Vagina (tissue), 2 donors: ENCODE measurements around the gene PELI2. TPM values are rescaled to one million over a fixed set of nuclear protein-coding genes. Genes with fewer than 3 reads are reported as not detected.
"Not testable (repeated sequence)": the region's sequence is repeated elsewhere in the genome, so short reads cannot be mapped to it uniquely, and the experiment has no call there.

Source experiments
- DNase-seq, 2 donors: peaks; one replicate each; pipeline ENCODE4 v3.0.0-alpha.2; 2017; ENCODE audit errors: extremely low spot score in 2 of 2
- H3K27ac ChIP-seq: fragments of 200-600 bp; sonication (generic); one replicate; pipeline ENCODE4 v1.5.1; 2019
- H3K27me3 ChIP-seq: fragments of 200-600 bp; sonication (generic); one replicate; pipeline ENCODE4 v1.5.1; 2019
- H3K36me3 ChIP-seq, 2 donors: fragments of 200-600 bp; sonication (generic); one replicate each; pipeline ENCODE4 v1.5.1; 2017 to 2019
- H3K4me1 ChIP-seq: fragments of 200-600 bp; sonication (generic); one replicate; pipeline ENCODE4 v1.5.1; 2019
- H3K4me3 ChIP-seq, 2 donors: fragments of 200-600 bp; sonication (generic); 1 replicate in 1 of 2; 2 replicates in 1 of 2; pipeline ENCODE4 v1.5.1; 2016 to 2019
- H3K9me3 ChIP-seq: fragments of 200-600 bp; sonication (generic); one replicate; pipeline ENCODE4 v1.5.1; 2019
- CTCF ChIP-seq, 3 experiments: fragments of 450-650 bp in 2 of 3; fragments of 200-600 bp in 1 of 3; sonication (generic) in 1 of 3; IDR thresholded peaks; one replicate each; pipeline ENCODE4 v1.5.1; 2017 to 2019; ENCODE audit warnings: antibody characterized with exemption in 3 of 3, mild to moderate bottlenecking in 2 of 3, moderate library complexity in 2 of 3
- POLR2A ChIP-seq, 2 donors: fragments of 450-650 bp; IDR thresholded peaks; one replicate each; pipeline ENCODE4 v1.6.1; 2017; ENCODE audit warnings: antibody characterized with exemption in 2 of 2, mild to moderate bottlenecking in 2 of 2, moderate library complexity in 2 of 2
- POLR2AphosphoS5 ChIP-seq, 2 donors: sonication (generic); formaldehyde crosslinking; IDR thresholded peaks; one replicate each; pipeline ENCODE4 v1.9.0; 2017; ENCODE audit warnings: antibody characterized with exemption in 2 of 2, mild to moderate bottlenecking in 2 of 2, low read depth in 1 of 2; ENCODE audit not compliant: insufficient read depth in 1 of 2
- intact Hi-C: fragments of 100-400 bp; cut with DNase I; formaldehyde crosslinking; loops from one replicate; pipeline ENCODE4 v1.15.1; 2023
- total RNA-seq: library from RNA; depleted of rRNA; stranded (reverse); fragments of >200 nt; gene quantifications from one replicate; pipeline ENCODE4 v1.2.3, GENCODE V29; 2016

PELI2 gene
- total RNA-seq, 1 donor from 2014 or later: 9.6 TPM

GRCh38 chr14:56156096-56156495 lies 37.9 kb downstream of the PELI2 start:
- no peak for DNase-seq
- Histone ChIP-seq H3K9me3 (no peaks in the 10 kb centered on the region), H3K36me3 (no peaks in the 10 kb centered on the region), H3K27me3 (no peaks in the 10 kb centered on the region), H3K4me3 (no peak overlapping the region), H3K27ac (no peak overlapping the region), H3K4me1 (peaks cover 9% of the 10 kb centered on the region)
- no peak for TF ChIP-seq POLR2AphosphoS5 (IDR thresholded peaks at IDR 0.05; ENCODE audit: insufficient read depth in 1 of 2, low read depth in 1 of 2)
- intact Hi-C loops: no loop called here

- H3K4me3 ChIP-seq: no peak overlapping the region
- no peak for TF ChIP-seq POLR2AphosphoS5 (IDR thresholded peaks at IDR 0.05; ENCODE audit: insufficient read depth in 1 of 2, low read depth in 1 of 2)
- TF ChIP-seq POLR2A (IDR thresholded peaks at IDR 0.05): no peak
- no peak for TF ChIP-seq CTCF (IDR thresholded peaks at IDR 0.05)
- H3K36me3 ChIP-seq: no peaks in the 10 kb centered on the region
- peaks cover 9% of the 10 kb centered on the region for H3K4me1 ChIP-seq
- H3K9me3 ChIP-seq: peaks cover 4% of the 10 kb centered on the region
- intact Hi-C loops: no loop called here
- no peaks in the 10 kb centered on the region for H3K27me3 ChIP-seq
- H3K27ac ChIP-seq: no peak overlapping the region
- no peak for DNase-seq
Observed at GRCh38 chr14:56159066-56159465, 40.9 kb downstream of the PELI2 start.

- intact Hi-C loops: no loop called here
- Histone ChIP-seq H3K9me3 (peaks cover 4% of the 10 kb centered on the region), H3K27me3 (no peaks in the 10 kb centered on the region), H3K27ac (no peak overlapping the region), H3K4me1 (peaks cover 9% of the 10 kb centered on the region), H3K4me3 (no peak overlapping the region), H3K36me3 (no peaks in the 10 kb centered on the region)
- TF ChIP-seq POLR2AphosphoS5 (IDR thresholded peaks at IDR 0.05; ENCODE audit: insufficient read depth in 1 of 2, low read depth in 1 of 2) (no peak), CTCF (IDR thresholded peaks at IDR 0.05) (no peak), POLR2A (IDR thresholded peaks at IDR 0.05) (no peak)
- no peak for DNase-seq
Observed at GRCh38 chr14:56160088-56160487, 41.9 kb downstream of the PELI2 start.

GRCh38 chr14:56161658-56162057 lies 43.4 kb downstream of the PELI2 start:
- intact Hi-C loops: no loop called here
- TF ChIP-seq POLR2AphosphoS5 (IDR thresholded peaks at IDR 0.05; ENCODE audit: insufficient read depth in 1 of 2, low read depth in 1 of 2) (no peak), POLR2A (IDR thresholded peaks at IDR 0.05) (no peak), CTCF (IDR thresholded peaks at IDR 0.05) (no peak)
- Histone ChIP-seq H3K4me3 (no peak overlapping the region), H3K4me1 (peaks cover 9% of the 10 kb centered on the region), H3K27ac (no peak overlapping the region), H3K9me3 (peaks cover 11% of the 10 kb centered on the region), H3K36me3 (no peaks in the 10 kb centered on the region), H3K27me3 (no peaks in the 10 kb centered on the region)
- no peak for DNase-seq

- intact Hi-C loops: no loop called here
- no peak for TF ChIP-seq POLR2A (IDR thresholded peaks at IDR 0.05)
- no peak for TF ChIP-seq CTCF (IDR thresholded peaks at IDR 0.05)
- TF ChIP-seq POLR2AphosphoS5 (IDR thresholded peaks at IDR 0.05; ENCODE audit: insufficient read depth in 1 of 2, low read depth in 1 of 2): no peak
Observed at GRCh38 chr14:56162476-56162875, 44.3 kb downstream of the PELI2 start.

GRCh38 chr14:56166579-56166978 lies 48.4 kb downstream of the PELI2 start:
- H3K4me1 ChIP-seq: peaks cover 14% of the 10 kb centered on the region
- DNase-seq, H3K36me3 ChIP-seq, intact Hi-C loops, H3K4me3 ChIP-seq, H3K27ac ChIP-seq, H3K27me3 ChIP-seq: not testable (repeated sequence)
- H3K9me3 ChIP-seq: peaks cover 11% of the 10 kb centered on the region

More at GRCh38 chr14:56162476-56162875, 44.3 kb downstream of the PELI2 start:
- H3K9me3 ChIP-seq: peaks cover 11% of the 10 kb centered on the region
- H3K27ac ChIP-seq: no peak overlapping the region
- peaks cover 9% of the 10 kb centered on the region for H3K4me1 ChIP-seq
- no peak for DNase-seq
- H3K27me3 ChIP-seq: no peaks in the 10 kb centered on the region
- H3K36me3 ChIP-seq: no peaks in the 10 kb centered on the region
- H3K4me3 ChIP-seq: no peak overlapping the region
